AG08396 (cell line): ENCODE measurements around the gene SPRY2.
"Not testable (repeated sequence)": the region's sequence is repeated elsewhere in the genome, so short reads cannot be mapped to it uniquely, and the experiment has no call there.

Experiments used
- DNase-seq: peaks from one replicate; pipeline ENCODE4 v3.0.0; 2012; ENCODE audit warnings: low spot score, mixed read lengths

SPRY2 gene

DNA sequence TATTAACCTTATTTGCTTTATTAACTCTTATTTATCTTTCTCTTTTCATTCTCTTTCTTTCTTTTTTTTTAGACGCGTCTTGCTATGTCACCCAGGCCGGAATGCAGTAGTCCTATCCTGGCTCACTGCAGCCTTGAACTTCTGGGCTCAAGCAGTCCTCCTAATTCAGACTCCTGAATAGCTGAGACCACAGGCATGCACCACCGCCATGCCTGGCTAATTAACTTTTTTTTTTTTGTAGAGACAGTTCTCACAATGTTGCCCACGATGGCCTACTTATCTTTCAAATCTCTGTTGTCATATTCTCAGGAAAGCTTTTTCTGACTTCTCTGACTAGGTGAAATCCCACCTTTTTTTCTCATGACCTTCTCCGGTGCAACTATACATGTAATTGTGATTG lies 7.8 kb upstream of the SPRY2 start:
- DNase-seq, result no peak

DNA sequence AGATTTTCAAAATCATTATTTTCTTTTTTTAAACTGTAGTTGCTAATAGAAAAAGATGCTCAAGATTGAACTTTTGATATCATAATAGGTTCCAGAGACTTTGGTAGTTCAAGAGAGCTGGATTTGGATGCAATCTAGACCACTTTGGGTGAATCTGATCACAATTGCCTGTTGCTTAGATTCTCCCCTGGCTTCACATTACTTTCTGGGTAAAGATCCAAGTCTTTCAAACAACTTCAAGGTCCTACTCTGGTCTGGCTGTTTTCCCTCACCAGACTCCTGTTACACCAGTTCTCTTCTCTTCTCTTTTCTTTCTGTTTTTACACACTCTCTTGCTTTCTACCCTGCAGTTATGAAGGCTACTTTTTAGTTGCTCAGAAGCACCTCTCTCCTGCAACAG lies 7.4 kb upstream of the SPRY2 start:
- no peak for DNase-seq

DNA sequence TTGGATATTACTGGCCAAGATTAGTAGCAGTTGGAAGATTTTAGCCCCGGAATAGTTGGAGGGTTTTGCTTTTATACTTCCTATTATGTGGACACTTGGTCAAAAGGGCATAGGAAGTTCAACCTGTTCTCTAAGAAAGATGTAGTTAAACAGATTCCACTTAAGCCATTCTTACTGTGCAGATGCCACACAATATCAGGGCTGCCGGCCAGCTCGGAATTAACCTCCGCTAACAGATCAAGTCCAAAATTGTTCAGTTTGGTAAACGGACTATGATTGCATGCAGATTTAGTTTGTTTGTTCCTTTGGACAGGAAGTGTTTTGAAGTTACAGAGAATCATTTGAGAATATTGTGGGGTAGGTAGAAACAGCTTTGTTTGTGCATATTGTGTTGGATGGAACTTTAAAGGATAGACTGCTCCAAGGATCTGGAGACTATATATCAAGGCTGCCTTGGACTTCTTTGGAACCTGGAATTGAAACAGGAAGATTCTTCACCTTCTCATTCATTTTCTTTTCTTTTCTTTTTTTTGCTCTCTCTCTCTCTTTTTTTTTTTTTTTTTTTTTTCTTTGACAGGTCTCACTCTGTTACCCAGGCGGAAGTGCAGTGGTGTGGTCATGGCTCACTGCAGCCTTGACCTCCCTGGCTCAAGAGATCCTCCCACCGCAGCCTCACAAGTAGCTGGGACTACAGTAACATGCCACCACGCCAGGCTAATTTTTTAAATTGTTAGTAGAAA lies 5.0 kb upstream of the SPRY2 start:
- DNase-seq, result no peak

DNA sequence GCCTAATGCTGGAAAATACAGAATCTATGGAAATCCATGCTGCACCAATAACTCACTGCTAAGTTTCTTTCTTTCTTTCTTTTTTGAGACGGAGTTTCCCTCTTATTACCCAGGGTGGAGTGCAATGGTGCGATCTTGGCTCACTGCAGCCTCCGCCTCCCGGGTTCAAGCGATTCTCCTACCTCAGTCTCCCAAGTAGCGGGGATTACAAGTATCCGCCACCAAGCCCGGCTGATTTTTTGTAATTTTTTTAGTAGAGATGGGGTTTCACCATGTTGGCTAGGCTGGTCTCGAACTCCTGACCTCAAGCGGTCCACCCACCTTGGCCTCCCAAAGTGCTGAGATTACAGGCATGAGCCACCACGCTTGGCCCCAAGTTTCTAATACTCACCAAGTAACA lies 3.1 kb upstream of the SPRY2 start:
- DNase-seq, result not testable (repeated sequence)

DNA sequence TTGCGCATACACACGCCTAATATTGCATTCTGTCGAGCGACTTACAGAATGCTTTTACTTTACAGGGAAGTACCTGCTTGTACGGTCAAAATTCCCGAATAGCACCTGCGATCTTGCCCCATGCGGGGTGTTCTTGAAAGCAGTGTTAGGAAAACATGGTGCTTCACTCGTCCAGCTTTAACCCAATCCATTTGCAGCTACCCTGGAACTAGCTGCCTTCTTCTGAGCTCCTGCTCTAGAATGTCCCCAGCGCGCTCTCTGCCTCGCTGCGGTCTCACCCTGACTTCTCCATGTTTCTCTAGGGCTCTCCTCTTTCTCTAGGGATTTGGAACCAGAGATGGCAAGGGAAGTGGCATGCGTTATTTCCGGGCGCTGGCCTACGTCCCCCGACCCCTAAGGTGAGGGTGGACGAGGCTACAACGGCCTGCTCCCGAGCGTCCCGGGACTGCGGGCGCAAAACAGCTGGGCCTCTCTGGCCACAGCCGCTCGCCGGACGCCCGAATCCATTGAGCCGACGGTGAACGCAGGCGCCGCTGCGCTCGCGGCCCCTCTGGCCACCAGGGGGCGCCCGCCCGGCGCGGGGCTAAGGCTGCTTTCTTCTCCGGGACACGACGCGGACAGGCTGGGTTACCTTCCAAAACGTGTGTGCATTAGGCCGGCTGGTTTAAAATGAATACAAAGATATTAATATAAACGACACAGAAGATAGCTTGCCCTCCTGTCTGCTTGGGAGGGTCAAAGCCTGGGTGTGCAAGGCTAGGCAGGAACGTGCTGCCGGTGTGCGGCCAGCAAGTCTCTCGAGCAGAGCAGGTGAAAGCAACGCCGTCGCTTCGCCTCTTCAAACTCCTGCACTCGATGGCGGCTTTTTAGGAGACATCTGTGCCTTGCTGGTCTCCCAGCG lies 1.8 kb upstream of the SPRY2 start:
- peak; percentile 83 for DNase-seq

DNA sequence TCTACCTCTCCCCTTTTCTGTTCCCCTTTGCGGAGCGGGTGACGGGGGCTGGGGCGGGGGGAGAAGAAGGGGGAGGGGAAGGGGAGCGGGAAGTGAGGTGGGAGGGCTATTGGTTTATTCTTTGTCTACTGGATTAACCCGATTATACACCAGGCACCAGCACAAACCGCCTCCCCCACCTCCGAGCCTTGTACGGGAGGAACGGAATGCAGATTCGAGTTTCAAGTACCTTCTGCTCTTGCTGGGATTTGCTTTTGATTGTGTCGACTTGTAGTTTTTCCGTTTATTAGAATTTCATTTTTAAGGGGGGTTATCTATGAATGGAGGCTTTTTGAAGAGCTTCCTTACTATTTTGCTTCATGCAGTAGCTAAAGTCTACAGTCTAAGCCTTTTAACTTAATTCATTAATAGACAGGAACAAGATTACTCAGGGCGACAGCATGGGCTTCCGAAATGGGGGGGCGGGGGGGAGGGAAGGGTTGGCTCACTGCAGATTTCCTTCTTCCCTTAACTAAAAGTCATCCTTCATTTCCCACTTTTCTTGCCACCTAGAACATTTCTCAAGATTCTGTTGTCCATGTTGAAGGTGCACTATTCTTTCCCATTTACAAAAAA lies 937 bp upstream of the SPRY2 start:
- DNase-seq, result no peak

DNA sequence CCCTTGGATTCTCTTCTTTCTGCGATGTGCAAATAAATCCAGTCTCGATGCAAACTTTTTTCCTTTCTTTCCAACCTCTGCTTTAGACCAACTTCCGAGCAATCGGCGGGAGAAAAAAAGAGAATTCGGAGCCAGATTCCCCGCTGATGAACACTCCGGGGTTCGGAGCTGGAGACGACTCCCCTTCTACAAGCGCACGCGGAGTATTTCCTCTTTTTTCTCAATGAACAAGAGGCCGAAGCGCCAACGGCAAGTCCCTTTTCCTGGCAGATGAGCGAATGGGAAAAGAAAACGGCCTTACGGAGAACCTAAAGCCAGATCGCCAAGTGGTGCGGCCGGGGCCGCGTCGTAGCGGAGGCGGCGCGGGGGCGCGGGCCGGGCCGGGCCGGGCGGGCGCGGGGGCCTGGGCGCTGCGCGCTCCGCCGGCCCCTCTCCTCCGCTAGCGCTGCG lies 250 bp downstream of the SPRY2 start:
- DNase-seq, result no peak

DNA sequence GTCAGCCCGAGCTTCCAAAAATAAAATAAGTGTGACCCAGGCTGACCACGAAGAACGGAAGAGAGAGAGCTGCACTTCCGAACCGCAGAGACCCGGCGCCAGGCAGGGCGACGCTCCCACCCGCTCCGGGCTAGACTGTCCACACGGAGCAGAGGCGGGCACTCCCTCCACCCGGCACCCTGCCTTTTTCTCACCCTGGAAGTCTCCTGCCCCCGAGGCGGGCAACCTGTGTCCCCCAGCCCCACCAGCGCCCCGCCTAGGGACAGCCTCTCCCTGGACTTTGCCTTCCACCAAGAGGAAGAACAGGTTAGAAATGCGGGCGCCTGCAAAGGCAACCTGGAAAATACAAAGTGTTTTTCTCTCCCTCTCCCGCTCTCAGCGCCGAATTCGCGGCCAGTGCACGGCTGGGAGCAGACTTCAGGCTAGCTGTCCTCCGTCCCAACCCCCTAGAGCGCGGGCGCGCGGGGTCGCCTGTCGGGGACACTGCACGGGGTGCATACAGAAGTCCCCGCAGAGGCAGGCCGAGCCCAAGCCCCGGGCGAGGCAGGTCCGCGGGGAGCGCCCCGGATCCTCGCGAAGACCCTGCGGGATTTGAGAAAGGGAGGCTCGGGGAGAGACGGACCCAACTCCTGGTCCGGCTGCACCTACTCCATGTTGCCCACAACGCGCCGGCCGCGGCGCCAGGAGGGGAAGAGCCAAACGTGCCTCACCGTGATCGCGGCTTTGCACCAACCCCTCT lies 845 bp downstream of the SPRY2 start:
- peak; percentile 45 for DNase-seq

DNA sequence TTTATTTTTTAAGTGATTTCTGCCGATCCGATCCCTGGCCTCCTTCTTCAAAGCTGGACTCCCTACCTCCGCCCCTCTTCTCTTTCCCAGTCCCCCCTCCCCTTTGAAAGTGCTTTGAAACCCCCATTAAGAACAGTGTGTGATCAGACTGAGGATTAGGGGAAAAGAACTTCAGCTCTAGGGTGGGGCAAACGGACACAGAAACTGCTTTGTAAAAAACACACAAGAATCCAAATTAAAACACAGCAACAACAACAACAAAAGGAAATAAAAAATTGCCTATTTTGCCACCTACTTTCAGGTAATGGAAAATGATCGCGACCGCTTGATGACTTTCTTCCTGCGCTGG lies 1.4 kb downstream of the SPRY2 start:
- DNase-seq, result no peak

DNA sequence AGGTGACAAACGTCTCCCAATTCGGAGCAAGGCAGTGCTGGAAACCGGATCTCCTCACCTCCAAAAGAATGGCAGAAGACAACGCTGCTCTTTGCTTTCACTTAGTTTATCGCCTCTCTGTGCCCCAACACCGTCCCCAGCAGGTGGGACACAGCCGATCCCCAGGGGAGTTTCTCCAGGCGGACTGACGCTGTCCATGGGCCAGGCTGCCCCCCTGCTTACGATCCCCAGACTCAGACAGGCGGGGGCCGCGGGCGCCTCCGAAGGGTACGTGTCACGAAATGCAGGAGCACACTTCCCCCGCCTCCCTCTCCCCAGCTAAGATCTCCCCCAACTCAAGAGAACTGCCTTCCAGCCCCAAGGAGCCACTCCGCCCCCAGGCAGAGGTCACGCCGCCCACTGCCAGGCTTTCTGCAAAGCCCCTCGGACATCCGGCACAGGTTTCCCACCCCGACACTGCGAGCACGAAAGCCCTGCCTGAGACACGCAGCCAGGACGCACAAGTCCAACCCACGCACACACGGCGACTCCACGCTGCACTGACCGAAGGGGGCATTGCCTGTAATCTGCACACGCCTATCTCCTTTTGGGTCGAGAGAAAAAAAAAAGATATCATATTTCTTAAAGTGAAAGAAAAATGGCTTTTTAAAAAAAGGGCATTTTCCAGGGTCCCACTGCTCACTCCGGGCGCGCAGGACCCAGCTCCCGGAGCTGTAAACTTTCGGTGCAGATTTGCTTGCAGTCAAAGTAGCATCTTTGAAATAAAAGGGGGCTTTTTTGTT lies 2.0 kb downstream of the SPRY2 start:
- DNase-seq, result peak; percentile 72

DNA sequence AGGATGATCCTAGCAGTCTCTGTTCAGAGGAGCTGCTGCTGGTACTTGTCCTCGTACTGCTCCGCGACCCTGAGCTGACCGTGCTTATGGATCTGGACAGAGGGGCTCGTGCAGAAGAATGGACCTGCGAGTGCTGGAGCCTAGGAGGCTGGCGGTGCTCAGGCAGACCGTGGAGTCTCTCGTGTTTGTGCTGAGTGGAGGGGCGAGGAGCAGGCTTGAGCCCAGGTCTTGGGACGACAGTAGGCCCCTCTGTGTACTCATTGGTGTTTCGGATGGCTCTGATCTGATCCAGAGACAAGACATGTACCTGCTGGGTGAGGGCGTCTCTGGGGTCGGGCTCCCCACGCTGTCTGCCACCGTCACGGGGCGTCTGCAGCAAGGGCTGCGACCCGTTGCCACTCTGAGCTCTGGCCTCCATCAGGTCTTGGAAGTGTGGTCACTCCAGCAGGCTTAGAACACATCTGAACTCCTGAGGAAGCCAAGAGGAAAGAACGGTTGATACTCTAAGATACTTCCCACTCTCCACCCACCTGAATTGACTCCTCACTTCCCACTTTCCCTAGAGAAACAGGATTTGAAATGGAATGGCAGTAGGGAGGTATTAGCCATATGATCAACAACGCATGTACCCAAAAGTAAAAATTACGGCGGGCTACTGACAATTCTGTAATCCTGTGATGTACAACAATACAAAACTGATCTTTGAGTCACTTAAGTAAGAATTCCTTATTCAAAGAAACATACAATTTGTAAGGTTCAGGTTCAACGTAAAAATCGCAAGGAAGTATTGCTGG lies 3.4 kb downstream of the SPRY2 start:
- peak; percentile 9 for DNase-seq

DNA sequence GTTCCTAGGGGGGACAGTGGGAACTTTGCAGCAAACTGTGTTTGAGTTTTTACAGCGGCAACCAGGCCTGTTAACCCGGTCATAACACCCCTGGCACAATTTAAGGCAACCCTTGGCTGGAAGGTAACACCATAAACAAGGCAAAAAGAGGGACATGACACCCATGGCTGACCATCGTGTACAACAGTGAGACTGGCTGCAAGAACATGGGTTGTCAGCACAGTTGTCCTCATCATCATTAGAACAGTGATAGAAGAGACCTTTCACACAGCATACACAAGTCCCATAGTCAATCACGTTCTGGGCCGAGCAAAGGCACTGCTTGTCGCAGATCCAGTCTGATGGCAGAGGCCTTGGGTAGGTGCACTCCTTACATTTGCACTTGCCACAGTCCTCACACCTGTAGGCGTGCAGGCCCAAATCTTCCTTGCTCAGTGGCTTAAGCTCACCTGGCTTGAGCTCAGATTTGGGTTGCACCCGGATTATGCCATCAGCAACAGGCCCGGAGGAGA lies 4.1 kb downstream of the SPRY2 start:
- no peak for DNase-seq

DNA sequence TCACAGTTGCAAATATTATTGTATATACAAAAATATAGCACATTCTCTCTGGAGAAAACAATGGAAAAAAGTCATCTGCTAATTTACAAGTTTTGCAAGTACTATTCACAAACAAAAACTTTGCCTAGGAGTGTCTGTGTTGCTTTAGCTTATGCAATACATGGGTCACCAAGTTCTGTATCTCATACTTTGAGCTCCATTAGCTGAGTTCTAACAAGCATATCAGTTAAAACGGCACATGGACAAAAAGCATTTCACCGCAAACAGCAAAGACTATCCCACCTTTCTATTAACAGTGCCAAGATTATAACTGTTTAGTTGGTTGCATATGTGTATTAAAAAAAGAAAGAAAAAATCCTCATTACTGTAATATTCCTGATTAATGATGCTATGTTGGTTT lies 4.6 kb downstream of the SPRY2 start:
- DNase-seq, result no peak

DNA sequence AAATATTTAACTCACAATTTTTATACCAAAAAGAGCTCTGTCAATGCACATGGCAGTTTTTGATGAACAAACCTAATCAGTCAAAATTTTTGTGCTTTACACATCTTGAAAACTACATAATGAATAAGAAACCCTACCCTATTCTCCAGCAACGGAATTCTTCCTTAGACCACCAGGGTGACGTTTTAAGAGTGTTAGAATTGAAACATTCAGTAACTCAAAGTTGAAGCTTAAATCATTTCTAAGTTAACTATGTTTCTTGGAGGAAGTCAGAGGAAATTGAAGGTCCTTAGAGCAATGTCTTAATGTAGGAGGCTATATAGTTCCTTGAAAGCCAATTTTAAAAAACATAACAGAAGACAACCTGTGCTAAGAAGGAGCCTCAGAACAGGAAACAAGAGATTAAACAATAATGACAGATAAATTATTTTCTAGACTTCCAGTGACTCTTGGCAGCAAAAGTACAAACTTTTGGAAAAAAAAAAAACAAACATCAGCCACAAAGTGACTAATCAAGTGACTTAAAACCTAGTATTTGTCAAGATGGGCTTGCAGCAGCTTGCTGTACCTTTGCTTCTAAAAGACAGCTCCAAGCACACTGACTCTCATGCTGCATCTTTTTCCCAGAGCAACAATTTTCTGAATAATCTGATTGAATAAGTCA lies 6.2 kb downstream of the SPRY2 start:
- peak; percentile 7 for DNase-seq

DNA sequence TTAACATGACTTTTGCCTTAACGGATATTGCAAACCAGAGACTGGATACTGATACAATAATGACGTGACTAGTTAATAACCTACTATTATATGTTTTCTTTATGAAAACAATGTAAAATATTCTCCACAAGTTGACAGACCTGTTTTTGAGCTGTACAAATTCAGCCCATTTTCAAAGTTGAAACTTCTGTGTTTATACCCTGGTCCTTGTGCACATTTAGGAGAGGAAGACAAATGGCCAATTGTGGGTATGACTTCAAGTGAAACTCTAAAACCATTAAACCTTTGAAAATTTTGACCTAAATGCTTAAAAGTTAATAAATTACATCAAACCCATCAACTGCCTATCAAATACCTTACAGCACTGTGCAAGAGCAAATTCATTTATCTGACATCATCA lies 8.9 kb downstream of the SPRY2 start:
- DNase-seq, result no peak

DNA sequence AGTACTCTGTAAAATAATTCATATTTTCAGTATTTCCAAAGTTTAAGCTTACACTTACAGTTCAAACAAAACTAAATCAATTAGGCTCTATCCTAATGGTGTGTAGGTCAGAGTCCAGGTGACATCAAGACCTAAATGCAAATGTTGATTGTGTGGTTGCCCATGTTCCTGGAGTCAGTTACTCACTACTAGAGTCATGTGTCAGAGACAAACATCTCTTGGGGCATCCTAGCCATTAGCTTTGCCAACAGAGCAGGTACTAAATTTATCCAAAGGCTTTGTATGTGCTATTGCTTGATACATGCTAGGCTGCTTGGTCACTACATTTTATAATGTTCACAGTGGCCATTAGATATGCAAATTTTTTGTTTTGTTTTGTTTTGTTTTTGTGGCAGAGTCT lies 11.7 kb downstream of the SPRY2 start:
- no peak for DNase-seq

DNA sequence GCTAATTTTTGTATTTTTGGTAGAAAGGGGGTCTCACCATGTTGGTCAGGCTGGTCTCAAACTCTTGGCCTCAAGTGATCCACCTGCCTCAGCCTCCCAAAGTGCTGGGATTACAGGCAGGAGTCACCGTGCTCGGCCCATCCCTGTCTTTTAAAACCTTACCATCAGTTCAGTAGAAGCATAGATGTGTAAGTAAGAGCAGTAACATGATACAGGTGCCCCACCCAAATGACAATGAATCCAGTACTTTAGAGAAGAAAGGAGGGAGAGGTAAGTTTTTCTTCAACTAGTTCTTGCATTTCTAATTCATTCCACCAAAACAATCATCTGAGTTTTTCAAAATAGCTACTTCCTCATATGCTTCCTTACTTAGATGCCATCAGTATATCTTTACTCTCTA lies 21.9 kb downstream of the SPRY2 start:
- no peak for DNase-seq

DNA sequence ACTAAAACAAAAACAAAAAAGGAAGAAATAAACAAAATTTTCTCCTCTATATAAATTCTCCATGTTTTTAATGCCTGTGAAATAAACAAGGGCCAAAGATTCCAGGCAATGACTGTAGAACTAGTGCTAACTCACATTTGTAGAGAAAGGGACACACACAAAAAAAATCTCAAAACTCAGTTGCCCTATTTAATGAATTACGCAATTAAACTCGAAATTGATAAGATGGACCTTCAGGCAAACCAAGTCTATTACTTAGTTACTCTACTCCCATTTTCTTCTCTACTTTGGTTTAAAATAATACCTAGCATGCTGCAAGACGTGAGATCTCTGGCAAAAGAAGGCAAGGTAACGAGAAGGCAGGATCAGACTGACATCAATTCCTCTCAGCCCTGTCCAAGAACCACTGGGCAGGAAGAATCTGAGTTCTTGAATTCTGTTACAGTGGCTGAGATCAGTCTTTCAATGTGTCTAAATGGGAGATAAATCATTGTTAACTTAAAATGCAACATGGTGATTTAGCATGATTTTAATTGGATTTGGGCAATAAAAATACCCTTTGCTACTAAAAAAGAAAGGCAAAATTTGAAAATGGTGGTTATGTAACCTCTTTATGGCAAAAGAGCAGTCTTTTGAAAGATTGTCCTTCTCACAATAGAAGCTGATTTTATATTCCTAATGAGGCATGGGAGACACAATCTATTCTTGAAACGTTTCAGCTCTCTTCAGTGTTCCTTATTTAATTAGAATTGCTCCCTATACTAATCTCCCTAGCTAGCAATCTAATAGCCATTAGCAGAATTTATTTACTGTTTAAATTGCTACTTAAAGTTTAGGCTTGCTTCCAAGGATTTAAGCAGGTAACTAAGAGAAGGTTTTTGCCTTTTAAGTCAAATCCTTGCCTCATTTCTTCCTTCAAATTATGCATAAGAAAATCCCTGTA lies 25.9 kb downstream of the SPRY2 start:
- no peak for DNase-seq
